ENCODE results near the gene PRKCH.

The PRKCH gene

DNA sequence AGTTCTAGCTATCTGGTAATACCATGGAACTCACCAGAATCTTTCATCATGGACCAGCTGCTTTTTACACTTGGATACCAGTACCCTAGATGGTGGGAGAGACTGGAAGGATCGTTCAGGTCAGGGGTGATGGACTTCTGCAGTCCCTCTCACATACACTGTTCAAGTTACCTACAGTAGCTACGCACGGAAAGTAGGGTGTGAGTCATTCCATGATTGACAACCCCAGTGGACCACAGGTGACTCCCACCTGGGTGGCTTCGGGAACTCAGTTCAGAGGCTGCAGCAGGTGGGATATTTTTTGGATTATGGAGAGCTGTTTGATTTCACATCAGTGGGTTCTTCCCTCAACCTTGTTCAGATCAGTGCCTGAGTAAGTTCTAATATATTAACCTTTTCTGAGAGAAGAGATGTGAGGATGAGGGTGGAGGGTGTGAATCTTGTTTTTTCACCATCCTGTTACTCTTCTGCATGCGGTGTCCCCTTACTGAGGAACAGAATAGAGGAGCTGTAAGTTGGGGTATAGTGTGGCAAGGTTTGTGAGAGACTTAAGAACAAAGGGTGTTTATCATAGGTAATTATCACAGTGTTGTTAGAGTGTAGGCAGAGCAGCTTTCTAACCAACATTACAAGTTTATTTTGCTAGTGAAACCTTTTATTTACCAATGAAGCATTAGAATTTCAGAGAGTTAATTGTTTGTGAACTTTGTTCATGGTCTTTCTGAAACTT is 39.6 kb downstream of the PRKCH start:
- ATAC-seq, result no peak
- no peak for TF ChIP-seq CSDC2 (CRISPR knock-in tag; IDR thresholded peaks at IDR 0.05)
- TF ChIP-seq ZFP3 (CRISPR knock-in tag; IDR thresholded peaks at IDR 0.05), result no peak
- no peak for TF ChIP-seq TCF4 (CRISPR knock-in tag; IDR thresholded peaks at IDR 0.05; ENCODE audit: borderline replicate concordance)
- TF ChIP-seq, protein P1, sequence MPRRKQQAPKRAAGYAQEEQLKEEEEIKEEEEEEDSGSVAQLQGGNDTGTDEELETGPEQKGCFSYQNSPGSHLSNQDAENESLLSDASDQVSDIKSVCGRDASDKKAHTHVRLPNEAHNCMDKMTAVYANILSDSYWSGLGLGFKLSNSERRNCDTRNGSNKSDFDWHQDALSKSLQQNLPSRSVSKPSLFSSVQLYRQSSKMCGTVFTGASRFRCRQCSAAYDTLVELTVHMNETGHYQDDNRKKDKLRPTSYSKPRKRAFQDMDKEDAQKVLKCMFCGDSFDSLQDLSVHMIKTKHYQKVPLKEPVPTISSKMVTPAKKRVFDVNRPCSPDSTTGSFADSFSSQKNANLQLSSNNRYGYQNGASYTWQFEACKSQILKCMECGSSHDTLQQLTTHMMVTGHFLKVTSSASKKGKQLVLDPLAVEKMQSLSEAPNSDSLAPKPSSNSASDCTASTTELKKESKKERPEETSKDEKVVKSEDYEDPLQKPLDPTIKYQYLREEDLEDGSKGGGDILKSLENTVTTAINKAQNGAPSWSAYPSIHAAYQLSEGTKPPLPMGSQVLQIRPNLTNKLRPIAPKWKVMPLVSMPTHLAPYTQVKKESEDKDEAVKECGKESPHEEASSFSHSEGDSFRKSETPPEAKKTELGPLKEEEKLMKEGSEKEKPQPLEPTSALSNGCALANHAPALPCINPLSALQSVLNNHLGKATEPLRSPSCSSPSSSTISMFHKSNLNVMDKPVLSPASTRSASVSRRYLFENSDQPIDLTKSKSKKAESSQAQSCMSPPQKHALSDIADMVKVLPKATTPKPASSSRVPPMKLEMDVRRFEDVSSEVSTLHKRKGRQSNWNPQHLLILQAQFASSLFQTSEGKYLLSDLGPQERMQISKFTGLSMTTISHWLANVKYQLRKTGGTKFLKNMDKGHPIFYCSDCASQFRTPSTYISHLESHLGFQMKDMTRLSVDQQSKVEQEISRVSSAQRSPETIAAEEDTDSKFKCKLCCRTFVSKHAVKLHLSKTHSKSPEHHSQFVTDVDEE (CRISPR knock-in tag; IDR thresholded peaks at IDR 0.05), result no peak
- no peak for TF ChIP-seq ZFP30 (CRISPR knock-in tag; IDR thresholded peaks at IDR 0.05)
- TF ChIP-seq OSR1 (CRISPR knock-in tag; IDR thresholded peaks at IDR 0.05), result no peak
- TF ChIP-seq, protein P2, sequence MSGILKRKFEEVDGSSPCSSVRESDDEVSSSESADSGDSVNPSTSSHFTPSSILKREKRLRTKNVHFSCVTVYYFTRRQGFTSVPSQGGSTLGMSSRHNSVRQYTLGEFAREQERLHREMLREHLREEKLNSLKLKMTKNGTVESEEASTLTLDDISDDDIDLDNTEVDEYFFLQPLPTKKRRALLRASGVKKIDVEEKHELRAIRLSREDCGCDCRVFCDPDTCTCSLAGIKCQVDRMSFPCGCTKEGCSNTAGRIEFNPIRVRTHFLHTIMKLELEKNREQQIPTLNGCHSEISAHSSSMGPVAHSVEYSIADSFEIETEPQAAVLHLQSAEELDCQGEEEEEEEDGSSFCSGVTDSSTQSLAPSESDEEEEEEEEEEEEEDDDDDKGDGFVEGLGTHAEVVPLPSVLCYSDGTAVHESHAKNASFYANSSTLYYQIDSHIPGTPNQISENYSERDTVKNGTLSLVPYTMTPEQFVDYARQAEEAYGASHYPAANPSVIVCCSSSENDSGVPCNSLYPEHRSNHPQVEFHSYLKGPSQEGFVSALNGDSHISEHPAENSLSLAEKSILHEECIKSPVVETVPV (CRISPR knock-in tag; IDR thresholded peaks at IDR 0.05), result no peak
- no peak for TF ChIP-seq ISL1 (CRISPR knock-in tag; IDR thresholded peaks at IDR 0.05)
- no peak for TF ChIP-seq ZC3H10 (CRISPR knock-in tag; IDR thresholded peaks at IDR 0.05)
- TF ChIP-seq, protein P3, sequence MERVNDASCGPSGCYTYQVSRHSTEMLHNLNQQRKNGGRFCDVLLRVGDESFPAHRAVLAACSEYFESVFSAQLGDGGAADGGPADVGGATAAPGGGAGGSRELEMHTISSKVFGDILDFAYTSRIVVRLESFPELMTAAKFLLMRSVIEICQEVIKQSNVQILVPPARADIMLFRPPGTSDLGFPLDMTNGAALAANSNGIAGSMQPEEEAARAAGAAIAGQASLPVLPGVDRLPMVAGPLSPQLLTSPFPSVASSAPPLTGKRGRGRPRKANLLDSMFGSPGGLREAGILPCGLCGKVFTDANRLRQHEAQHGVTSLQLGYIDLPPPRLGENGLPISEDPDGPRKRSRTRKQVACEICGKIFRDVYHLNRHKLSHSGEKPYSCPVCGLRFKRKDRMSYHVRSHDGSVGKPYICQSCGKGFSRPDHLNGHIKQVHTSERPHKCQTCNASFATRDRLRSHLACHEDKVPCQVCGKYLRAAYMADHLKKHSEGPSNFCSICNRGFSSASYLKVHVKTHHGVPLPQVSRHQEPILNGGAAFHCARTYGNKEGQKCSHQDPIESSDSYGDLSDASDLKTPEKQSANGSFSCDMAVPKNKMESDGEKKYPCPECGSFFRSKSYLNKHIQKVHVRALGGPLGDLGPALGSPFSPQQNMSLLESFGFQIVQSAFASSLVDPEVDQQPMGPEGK (CRISPR knock-in tag; IDR thresholded peaks at IDR 0.05; ENCODE audit: borderline replicate concordance), result no peak
- no peak for TF ChIP-seq ARNTL (CRISPR knock-in tag; IDR thresholded peaks at IDR 0.05; ENCODE audit: borderline replicate concordance, low read depth)
- no peak for TF ChIP-seq RARB (CRISPR knock-in tag; IDR thresholded peaks at IDR 0.05)
- no peak for TF ChIP-seq BACH2 (CRISPR knock-in tag; IDR thresholded peaks at IDR 0.05; ENCODE audit: borderline replicate concordance)
- no peak for TF ChIP-seq TOX (CRISPR knock-in tag; IDR thresholded peaks at IDR 0.05; ENCODE audit: borderline replicate concordance)
- no peak for TF ChIP-seq ZNF70 (CRISPR knock-in tag; IDR thresholded peaks at IDR 0.05)
- TF ChIP-seq ZNF565 (CRISPR knock-in tag; conservative IDR thresholded peaks at IDR 0.05; ENCODE audit: low read depth), result no peak
- no peak for TF ChIP-seq SNAI2 (CRISPR knock-in tag; IDR thresholded peaks at IDR 0.05)
- TF ChIP-seq GLIS3 (CRISPR knock-in tag; IDR thresholded peaks at IDR 0.05), result no peak
- no peak for TF ChIP-seq ZNF8 (CRISPR knock-in tag; IDR thresholded peaks at IDR 0.05)
- no peak for TF ChIP-seq ESRRG (CRISPR knock-in tag; IDR thresholded peaks at IDR 0.05)

DNA sequence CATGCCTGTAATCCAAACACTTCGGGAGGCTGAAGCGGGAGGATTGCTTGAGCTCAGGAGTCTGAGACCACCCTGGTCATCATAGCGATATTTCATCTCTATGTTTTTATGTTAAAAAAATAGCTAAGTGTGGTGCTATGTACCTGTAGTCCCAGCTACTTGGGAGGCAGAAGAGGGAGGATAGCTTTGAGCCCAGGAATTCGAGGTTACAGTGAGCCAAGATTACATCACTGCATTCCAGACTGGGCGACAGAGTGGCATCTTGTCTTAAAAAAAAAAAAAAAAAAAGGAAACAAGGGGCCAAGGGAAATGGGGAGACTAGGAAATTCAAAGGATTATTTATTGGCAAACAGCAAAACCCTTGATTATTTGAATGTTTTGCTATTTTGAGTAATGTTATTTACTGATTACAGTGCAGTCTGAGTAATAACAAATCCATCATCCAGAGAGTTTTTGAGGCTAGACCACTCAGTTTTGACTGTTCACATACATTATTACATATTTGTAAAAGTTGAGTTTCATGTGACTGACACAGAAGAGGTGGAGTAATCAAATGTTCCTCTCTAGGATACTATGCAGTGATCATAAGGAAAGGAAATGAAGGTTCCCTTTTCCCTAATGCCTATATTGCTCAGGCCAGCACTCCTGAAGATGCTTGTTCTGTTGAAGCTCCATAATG is 40.8 kb downstream of the PRKCH start:
- no peak for ATAC-seq
- TF ChIP-seq, protein P4, sequence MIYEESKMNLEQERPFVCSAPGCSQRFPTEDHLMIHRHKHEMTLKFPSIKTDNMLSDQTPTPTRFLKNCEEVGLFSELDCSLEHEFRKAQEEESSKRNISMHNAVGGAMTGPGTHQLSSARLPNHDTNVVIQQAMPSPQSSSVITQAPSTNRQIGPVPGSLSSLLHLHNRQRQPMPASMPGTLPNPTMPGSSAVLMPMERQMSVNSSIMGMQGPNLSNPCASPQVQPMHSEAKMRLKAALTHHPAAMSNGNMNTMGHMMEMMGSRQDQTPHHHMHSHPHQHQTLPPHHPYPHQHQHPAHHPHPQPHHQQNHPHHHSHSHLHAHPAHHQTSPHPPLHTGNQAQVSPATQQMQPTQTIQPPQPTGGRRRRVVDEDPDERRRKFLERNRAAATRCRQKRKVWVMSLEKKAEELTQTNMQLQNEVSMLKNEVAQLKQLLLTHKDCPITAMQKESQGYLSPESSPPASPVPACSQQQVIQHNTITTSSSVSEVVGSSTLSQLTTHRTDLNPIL (CRISPR knock-in tag; IDR thresholded peaks at IDR 0.05; ENCODE audit: low read depth), result no peak
- TF ChIP-seq, protein P5, sequence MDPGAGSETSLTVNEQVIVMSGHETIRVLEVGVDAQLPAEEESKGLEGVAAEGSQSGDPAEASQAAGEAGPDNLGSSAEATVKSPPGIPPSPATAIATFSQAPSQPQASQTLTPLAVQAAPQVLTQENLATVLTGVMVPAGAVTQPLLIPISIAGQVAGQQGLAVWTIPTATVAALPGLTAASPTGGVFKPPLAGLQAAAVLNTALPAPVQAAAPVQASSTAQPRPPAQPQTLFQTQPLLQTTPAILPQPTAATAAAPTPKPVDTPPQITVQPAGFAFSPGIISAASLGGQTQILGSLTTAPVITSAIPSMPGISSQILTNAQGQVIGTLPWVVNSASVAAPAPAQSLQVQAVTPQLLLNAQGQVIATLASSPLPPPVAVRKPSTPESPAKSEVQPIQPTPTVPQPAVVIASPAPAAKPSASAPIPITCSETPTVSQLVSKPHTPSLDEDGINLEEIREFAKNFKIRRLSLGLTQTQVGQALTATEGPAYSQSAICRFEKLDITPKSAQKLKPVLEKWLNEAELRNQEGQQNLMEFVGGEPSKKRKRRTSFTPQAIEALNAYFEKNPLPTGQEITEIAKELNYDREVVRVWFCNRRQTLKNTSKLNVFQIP (CRISPR knock-in tag; IDR thresholded peaks at IDR 0.05; ENCODE audit: borderline replicate concordance, low read depth), result no peak
- TF ChIP-seq ZNF70 (CRISPR knock-in tag; IDR thresholded peaks at IDR 0.05), result no peak

Measured in SK-N-SH treated with all-trans-retinoic acid at 6 μM for 48 hours (cell line).